K562 (cell line): ENCODE data around the gene ASB10. TPM values are rescaled to one million over a fixed set of nuclear protein-coding genes. Genes with fewer than 3 reads are reported as not detected.

Experiments
- ATAC-seq: fragments of 200-7000 bp; cut with Tn5 transposase; 3 replicates; pipeline ENCODE4 v1.9.1; 2020; ENCODE audit warnings: moderate library complexity
- BruUV-seq: library from RNA; stranded (reverse); fragments of 400-500 nt; replicated peaks from 2 replicates; lab custom pipeline; 2021; lab: Mats Ljungman, UMichigan
- CTCF ChIA-PET: fragments of 300-600 bp; formaldehyde crosslinking; extraction: SDS; loops from one replicate; lab custom pipeline; 2021; ENCODE audit warnings: low intra/inter-chr PET ratio; lab: Yijun Ruan, JAX
- POLR2A ChIA-PET: fragments of 300-600, 350-650 bp; sonication (Branson Sonifier 250); formaldehyde crosslinking; extraction: SDS; loops from one replicate; lab custom pipeline; 2021; ENCODE audit warnings: antibody characterized with exemption, inconsistent platforms; lab: Yijun Ruan, JAX
- DNase-seq, 4 experiments: peaks; one replicate each; pipeline versions ENCODE4 v3.0.0 to v3.0.0-alpha.2; 2011 to 2018; ENCODE audit warnings: low spot score in 3 of 4, mixed read lengths in 3 of 4; ENCODE audit errors: extremely low read depth in 1 of 4
- FAIRE-seq: peaks from 2 replicates; lab custom pipeline; 2011; peaks lifted over from hg19 to GRCh38; lab: Jason Lieb, UNC
- H2AFZ ChIP-seq: 2 replicates; pipeline ENCODE4 v1.6.0; 2011; ENCODE audit warnings: low read depth, low read length, control low read depth, inconsistent platforms
- H3K27ac ChIP-seq: fragments of 200-600 bp; 3 replicates; pipeline ENCODE4 v1.8.0; 2011; ENCODE audit warnings: low read depth, mild to moderate bottlenecking, control low read depth, inconsistent platforms, low read length, moderate library complexity, mixed read lengths; ENCODE audit errors: extremely low read depth
- H3K27me3 ChIP-seq, 2 experiments: fragments of 300-600 bp in 1 of 2; 2 replicates in 1 of 2; 3 replicates in 1 of 2; pipeline versions ENCODE4 v1.6.0 to v1.8.0; 2011; ENCODE audit warnings: inconsistent platforms in 2 of 2, low read length in 2 of 2, mild to moderate bottlenecking in 1 of 2, mixed read lengths in 1 of 2, moderate library complexity in 1 of 2; ENCODE audit not compliant: control insufficient read depth in 2 of 2, insufficient read depth in 2 of 2
- H3K36me3 ChIP-seq: fragments of 300-600 bp; 3 replicates; pipeline ENCODE4 v1.8.0; 2011; ENCODE audit warnings: mild to moderate bottlenecking, low read length, inconsistent platforms; ENCODE audit not compliant: control insufficient read depth, insufficient read depth
- H3K4me1 ChIP-seq, 2 experiments: fragments of 200-600 bp in 1 of 2; replicated peaks in 1 of 2; 2 replicates in 1 of 2; 3 replicates in 1 of 2; pipeline versions ENCODE4 v1.5.1 to v1.8.0; 2011; ENCODE audit warnings: inconsistent platforms in 2 of 2, low read length in 2 of 2, mild to moderate bottlenecking in 1 of 2, mixed read lengths in 1 of 2, moderate library complexity in 1 of 2; ENCODE audit not compliant: control insufficient read depth in 2 of 2, insufficient read depth in 2 of 2
- H3K4me2 ChIP-seq: 2 replicates; pipeline ENCODE4 v1.6.1; 2011; ENCODE audit warnings: low read length, control low read depth, inconsistent platforms, mixed read lengths; ENCODE audit not compliant: insufficient read depth
- H3K4me3 ChIP-seq: fragments of 200-600 bp; sonication (generic), shearing (Covaris generic); 2 replicates; pipeline ENCODE4 v1.5.1; 2016; ENCODE audit warnings: control low read depth, inconsistent platforms
- H3K79me2 ChIP-seq: fragments of 200-600 bp; 3 replicates; pipeline ENCODE4 v1.8.0; 2011; ENCODE audit warnings: low read length, inconsistent platforms; ENCODE audit not compliant: control insufficient read depth, insufficient read depth
- H3K9ac ChIP-seq, 2 experiments: 2 replicates each; pipeline versions ENCODE4 v1.6.0 to v1.6.1; 2011; ENCODE audit warnings: low read depth in 2 of 2, low read length in 2 of 2, control low read depth in 1 of 2, inconsistent platforms in 1 of 2, mild to moderate bottlenecking in 1 of 2, mixed read lengths in 1 of 2; ENCODE audit not compliant: insufficient read depth in 1 of 2
- H3K9me1 ChIP-seq: one replicate; pipeline ENCODE4 v1.6.0; 2011; ENCODE audit warnings: inconsistent platforms, mild to moderate bottlenecking, low read length, moderate library complexity; ENCODE audit not compliant: control insufficient read depth, insufficient read depth
- H3K9me3 ChIP-seq: replicated peaks from 2 replicates; pipeline ENCODE4 v1.5.1; 2011; ENCODE audit warnings: low read depth, low read length, inconsistent platforms; ENCODE audit not compliant: control insufficient read depth, insufficient read depth
- H4K20me1 ChIP-seq: replicated peaks from 2 replicates; pipeline ENCODE4 v1.6.1; 2011; ENCODE audit warnings: low read length, inconsistent platforms, mixed read lengths; ENCODE audit not compliant: control insufficient read depth, insufficient read depth
- C11orf30 ChIP-seq: fragments of 450-650 bp; IDR thresholded peaks from 2 replicates; pipeline ENCODE4 v1.6.1; 2016; ENCODE audit warnings: low read depth, mild to moderate bottlenecking
- FOSL1 ChIP-seq: fragments of 200-800 bp; sonication (Bioruptor generic); conservative IDR thresholded peaks from 2 replicates; pipeline ENCODE4 v1.6.1; 2016; ENCODE audit warnings: missing genetic modification characterization, missing compliant biosample characterization
- IRF9 ChIP-seq: fragments of 450-650 bp; IDR thresholded peaks from 2 replicates; pipeline ENCODE4 v1.6.1; 2016; ENCODE audit warnings: missing biosample characterization, missing genetic modification characterization
- KLF6 ChIP-seq: fragments of 250-450 bp; sonication (Bioruptor Pico); IDR thresholded peaks from 2 replicates; pipeline ENCODE4 v1.4.0; 2020; ENCODE audit warnings: mild to moderate bottlenecking, moderate library complexity, borderline replicate concordance
- MAFF ChIP-seq: IDR thresholded peaks from 2 replicates; pipeline ENCODE4 v1.6.1; 2012; ENCODE audit warnings: low read length, improper control_type of control experiment
- MAFG ChIP-seq: fragments of 450-650 bp; conservative IDR thresholded peaks from 2 replicates; pipeline ENCODE4 v1.6.1; 2016; ENCODE audit warnings: missing genetic modification characterization, missing compliant biosample characterization
- MAFK ChIP-seq: IDR thresholded peaks from 2 replicates; pipeline ENCODE4 v1.6.1; 2011; ENCODE audit warnings: low read length, improper control_type of control experiment
- RAD51 ChIP-seq: fragments of 450-650 bp; IDR thresholded peaks from 2 replicates; pipeline ENCODE4 v1.7.1; 2016; ENCODE audit warnings: low read depth, mild to moderate bottlenecking, borderline replicate concordance
- SUPT5H ChIP-seq: fragments of 450-650 bp; IDR thresholded peaks from 2 replicates; pipeline ENCODE4 v1.6.1; 2016
- TOE1 ChIP-seq, 2 experiments: fragments of 450-650 bp in 1 of 2; sonication (generic) in 1 of 2; formaldehyde crosslinking in 1 of 2; IDR thresholded peaks; 2 replicates each; pipeline versions ENCODE4 v1.7.1 to v1.8.0; 2016 to 2022; ENCODE audit warnings: borderline replicate concordance in 2 of 2, mild to moderate bottlenecking in 2 of 2, antibody characterized with exemption in 1 of 2, inconsistent platforms in 1 of 2, low read depth in 1 of 2, missing genetic modification reagents in 1 of 2, moderate library complexity in 1 of 2
- ZBTB7A ChIP-seq: IDR thresholded peaks from 2 replicates; pipeline ENCODE4 v1.6.1; 2011; ENCODE audit warnings: low read depth, mild to moderate bottlenecking, low read length, moderate library complexity, borderline replicate concordance; ENCODE audit not compliant: control insufficient read depth
- ZNF232 ChIP-seq: sonication (generic); formaldehyde crosslinking; IDR thresholded peaks from 2 replicates; pipeline ENCODE4 v1.8.0; 2022; ENCODE audit warnings: mild to moderate bottlenecking, missing genetic modification reagents
- ZNF316 ChIP-seq: fragments of 450-650 bp; IDR thresholded peaks from 2 replicates; pipeline ENCODE4 v1.6.1; 2016
- WGBS: fragments of 100-300 bp; shearing (Covaris generic); methylation state at CpG from one replicate; pipeline ENCODE4 v1.1.6; 2016; ENCODE audit warnings: low coverage, mixed read lengths; ENCODE audit not compliant: insufficient coverage; ENCODE audit errors: missing lambda C conversion rate; 5-methylcytosine and 5-hydroxymethylcytosine counted together
- in situ Hi-C: fragments of 300-500 bp; cut with MboI; formaldehyde crosslinking; loops from 4 replicates; pipeline ENCODE4 v1.15.0; 2018; ENCODE audit warnings: inconsistent platforms, mixed read lengths
- intact Hi-C: fragments of 100-400 bp; cut with micrococcal nuclease; formaldehyde crosslinking; loops from 2 replicates; pipeline ENCODE4 v1.14.2; 2022
- polyA plus RNA-seq, 8 experiments: library from polyadenylated mRNA; depleted of rRNA in 4 of 8; stranded (reverse) in 5 of 8; unstranded in 3 of 8; fragments of >200 nt; fragmentation: Nextera tagmentation in 2 of 8; fragmentation: Illumina TruSeq in 1 of 8; extraction: Ambion mirVana in 2 of 8; extraction: Trizol in 1 of 8; gene quantifications; 2 replicates each; pipeline versions ENCODE4 v1.2.1 to v1.2.3, GENCODE V29; 2011 to 2014; ENCODE audit warnings: inconsistent platforms in 1 of 8, missing spikeins in 1 of 8
- total RNA-seq, 7 experiments: library from RNA; depleted of rRNA in 6 of 7; stranded (reverse); fragments of >200 nt in 6 of 7; fragmentation: Illumina TruSeq in 2 of 7; extraction: Trizol in 2 of 7; gene quantifications; 2 replicates each; pipeline versions ENCODE4 v1.2.1 to v1.2.3, GENCODE V29; 2011 to 2021; ENCODE audit warnings: low replicate concordance in 1 of 7
- TF ChIP-seq, protein P1 (sequence below), 3 experiments: IDR thresholded peaks in 2 of 3; conservative IDR thresholded peaks in 1 of 3; 2 replicates each; pipeline ENCODE4 v1.5.1; 2011 to 2012; ENCODE audit warnings: low read length in 3 of 3, mild to moderate bottlenecking in 3 of 3, control low read depth in 2 of 3, improper control_type of control experiment in 1 of 3, inconsistent platforms in 1 of 3, low read depth in 1 of 3, mixed read lengths in 1 of 3, moderate library complexity in 1 of 3; ENCODE audit not compliant: insufficient read depth in 2 of 3

The ASB10 gene
- total and polyA plus RNA-seq, 9 of the 15 experiments (the other 6 are each of a cell fraction or from before 2014, with no cell fraction given), result not detected

DNA sequence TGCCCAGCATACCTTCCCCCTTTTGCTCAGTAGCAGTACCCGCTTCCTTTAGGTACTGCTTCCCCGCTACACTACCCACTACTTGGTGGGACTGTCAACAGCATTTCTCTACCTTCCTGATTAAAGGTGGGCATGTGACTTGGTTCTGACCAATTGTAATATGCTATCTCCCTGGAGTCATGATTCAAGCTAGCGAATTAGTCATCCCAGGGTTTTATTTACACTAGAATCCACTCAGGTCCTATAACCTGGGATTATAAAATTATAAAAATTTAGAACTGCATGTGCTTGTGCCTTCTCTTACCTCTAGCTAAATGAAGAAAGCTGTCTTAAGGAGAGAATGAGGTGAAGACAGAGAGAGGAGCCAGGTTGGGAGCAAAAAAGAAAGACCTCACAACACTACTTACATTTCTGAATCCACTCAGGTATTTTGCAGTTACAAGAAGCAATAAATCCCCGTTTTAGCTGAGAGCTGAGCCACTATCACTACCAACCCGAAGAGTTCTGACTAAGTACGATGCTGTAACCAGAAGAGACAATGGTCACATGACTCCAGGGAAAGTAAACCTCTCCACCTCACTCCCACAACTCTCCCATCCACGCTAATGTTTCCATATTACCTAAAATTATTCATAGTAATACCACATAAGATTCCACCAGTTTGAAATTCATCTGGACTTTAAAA is 29.3 kb downstream of the ASB10 start (continued):
- no peak for TF ChIP-seq IRF9
- peak; percentile 64; the same call in 1 of the 2 replicates for TF ChIP-seq TOE1 (IDR thresholded peaks at IDR 0.05; ENCODE audit: borderline replicate concordance)
- no peak for TF ChIP-seq TOE1 (CRISPR knock-in tag; IDR thresholded peaks at IDR 0.05; ENCODE audit: borderline replicate concordance, low read depth)
- TF ChIP-seq RAD51, result peak; percentile 15; the same call in 1 of the 2 replicates
- TF ChIP-seq FOSL1, result peak; percentile 41; the same call in 1 of the 2 replicates
- TF ChIP-seq SUPT5H, result no peak
- TF ChIP-seq KLF6 (CRISPR knock-in tag), result no peak

DNA sequence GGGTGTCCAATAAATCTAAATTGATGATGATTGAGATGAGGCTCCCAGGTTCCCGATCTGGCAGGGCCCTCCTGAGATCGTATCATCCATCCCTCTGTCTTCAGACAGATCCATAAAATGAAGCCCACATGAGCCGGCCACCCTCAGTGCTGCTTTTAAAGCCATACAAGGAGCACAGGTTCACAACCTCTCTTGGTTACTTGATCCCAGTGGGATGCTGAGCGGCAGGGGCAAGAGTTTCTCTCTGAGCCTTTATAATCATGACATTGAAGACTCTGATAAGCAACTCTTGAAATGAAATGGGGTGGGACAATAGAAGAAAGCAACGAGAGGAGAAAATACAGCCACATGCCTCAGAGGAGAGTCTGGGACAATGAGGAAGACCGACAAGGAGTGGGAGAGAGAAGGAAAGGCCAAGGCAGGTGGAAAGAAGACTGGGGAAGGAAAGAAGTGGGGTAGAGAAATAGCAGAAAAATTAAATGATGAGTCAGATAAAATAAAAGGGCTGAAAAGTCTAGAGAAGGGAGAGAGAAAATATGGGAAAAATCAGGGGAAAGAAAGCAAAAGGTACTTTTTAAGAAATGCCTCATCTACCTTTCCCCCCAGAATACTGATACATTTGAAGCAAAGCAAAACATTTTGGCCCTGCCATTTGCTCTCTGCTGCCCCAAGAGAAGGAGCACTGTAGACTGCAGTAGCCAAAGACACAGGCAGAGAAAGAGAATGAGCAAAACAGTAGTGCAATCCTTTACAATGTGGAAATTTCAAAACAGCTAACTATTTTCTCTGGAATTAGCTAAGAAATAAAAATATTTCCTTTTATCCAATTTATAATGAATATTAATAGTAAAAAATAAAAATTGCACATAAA is 34.2 kb downstream of the ASB10 start:
- H2AFZ ChIP-seq, result no peak overlapping the region
- H3K79me2 ChIP-seq, result no peaks in the 10 kb centered on the region
- in situ Hi-C loops (no loop called here), intact Hi-C loops (no loop called here)
- H3K36me3 ChIP-seq, result no peaks in the 10 kb centered on the region
- BruUV-seq, result no TSS peak
- peak; percentile 63 for ATAC-seq
- DNase-seq, result no peak
- H3K9ac ChIP-seq, result no peak overlapping the region
- no peak overlapping the region for H3K4me3 ChIP-seq
- H3K9me3 ChIP-seq, result no peaks in the 10 kb centered on the region
- H3K27ac ChIP-seq, result no peak overlapping the region
- H3K4me1 ChIP-seq, result 0 out of 5 replicates have a peak, but pooled peaks cover 0 to 3% of the 10 kb centered on the region in 2 experiments
- H3K27me3 ChIP-seq, result peaks cover 66% of the 10 kb centered on the region in 2 experiments
- peak; percentile 69 for FAIRE-seq
- no peak overlapping the region for H3K4me2 ChIP-seq
- H3K9me1 ChIP-seq, result no peaks in the 10 kb centered on the region
- TF ChIP-seq ZNF316 (peak; percentile 96), MAFK (0 out of 2 replicates have a peak, but pooled peaks have one; percentile 19), MAFF (peak; percentile 54; the same call in 1 of the 2 replicates), MAFG (tag) (peak; percentile 83), ZNF232 (CRISPR knock-in tag) (no peak), ZBTB7A (no peak), C11orf30 (peak; percentile 88)
- TF ChIP-seq, protein P1, sequence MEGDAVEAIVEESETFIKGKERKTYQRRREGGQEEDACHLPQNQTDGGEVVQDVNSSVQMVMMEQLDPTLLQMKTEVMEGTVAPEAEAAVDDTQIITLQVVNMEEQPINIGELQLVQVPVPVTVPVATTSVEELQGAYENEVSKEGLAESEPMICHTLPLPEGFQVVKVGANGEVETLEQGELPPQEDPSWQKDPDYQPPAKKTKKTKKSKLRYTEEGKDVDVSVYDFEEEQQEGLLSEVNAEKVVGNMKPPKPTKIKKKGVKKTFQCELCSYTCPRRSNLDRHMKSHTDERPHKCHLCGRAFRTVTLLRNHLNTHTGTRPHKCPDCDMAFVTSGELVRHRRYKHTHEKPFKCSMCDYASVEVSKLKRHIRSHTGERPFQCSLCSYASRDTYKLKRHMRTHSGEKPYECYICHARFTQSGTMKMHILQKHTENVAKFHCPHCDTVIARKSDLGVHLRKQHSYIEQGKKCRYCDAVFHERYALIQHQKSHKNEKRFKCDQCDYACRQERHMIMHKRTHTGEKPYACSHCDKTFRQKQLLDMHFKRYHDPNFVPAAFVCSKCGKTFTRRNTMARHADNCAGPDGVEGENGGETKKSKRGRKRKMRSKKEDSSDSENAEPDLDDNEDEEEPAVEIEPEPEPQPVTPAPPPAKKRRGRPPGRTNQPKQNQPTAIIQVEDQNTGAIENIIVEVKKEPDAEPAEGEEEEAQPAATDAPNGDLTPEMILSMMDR (IDR thresholded peaks at IDR 0.05 in 2 of 3, conservative IDR thresholded peaks at IDR 0.05 in 1 of 3; ENCODE audit: insufficient read depth in 2 of 3, low read depth in 1 of 3, low read length in 3 of 3), result peak; percentile 14 to 31 (median 17); a peak in 1 of 6 replicates
- H4K20me1 ChIP-seq, result no peaks in the 10 kb centered on the region; the same call in 1 of the 2 replicates
- ChIA-PET POLR2A (interaction anchor here (0.5 to 1.2 kb wide), 2 partner anchors 9 to 372 kb away, joined by 3 to 4 read pairs; no protein-coding TSS in a partner anchor), CTCF (interaction anchor here (0.6 kb wide), 1 partner anchor 19 kb away, joined by 3 read pairs; no protein-coding TSS in a partner anchor)
- WGBS, result 2% methylated on average over 6 of the region's 6 CpGs
